GDM1 (cell line): ENCODE results near the gene TJP3.

Experiments used
- DNase-seq: peaks from one replicate; lab custom pipeline; 2025; lab: John Stamatoyannopoulos, UW

The TJP3 gene

DNA sequence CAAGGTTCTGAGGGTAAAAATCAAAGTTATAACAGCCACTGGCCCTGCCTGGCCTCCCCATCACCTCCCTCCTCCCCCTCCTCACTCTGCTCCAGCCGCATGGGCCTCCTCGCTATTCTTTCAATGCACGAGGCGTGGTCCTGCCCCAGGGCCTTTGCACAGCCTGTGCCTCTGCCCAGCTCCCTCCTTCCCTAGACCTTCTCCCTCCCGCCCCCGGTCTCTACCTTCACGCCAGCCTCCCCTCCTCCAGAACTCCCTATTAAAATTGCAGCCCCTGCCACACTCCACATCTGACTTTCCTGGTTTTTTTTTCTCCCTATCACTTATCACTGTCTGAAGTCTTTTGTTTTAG, 60.5 kb downstream of the TJP3 start:
- no peak for DNase-seq

GRCh38 chr19:3769494-3769893, 61.3 kb downstream of the TJP3 start:
- DNase-seq: no peak

DNA sequence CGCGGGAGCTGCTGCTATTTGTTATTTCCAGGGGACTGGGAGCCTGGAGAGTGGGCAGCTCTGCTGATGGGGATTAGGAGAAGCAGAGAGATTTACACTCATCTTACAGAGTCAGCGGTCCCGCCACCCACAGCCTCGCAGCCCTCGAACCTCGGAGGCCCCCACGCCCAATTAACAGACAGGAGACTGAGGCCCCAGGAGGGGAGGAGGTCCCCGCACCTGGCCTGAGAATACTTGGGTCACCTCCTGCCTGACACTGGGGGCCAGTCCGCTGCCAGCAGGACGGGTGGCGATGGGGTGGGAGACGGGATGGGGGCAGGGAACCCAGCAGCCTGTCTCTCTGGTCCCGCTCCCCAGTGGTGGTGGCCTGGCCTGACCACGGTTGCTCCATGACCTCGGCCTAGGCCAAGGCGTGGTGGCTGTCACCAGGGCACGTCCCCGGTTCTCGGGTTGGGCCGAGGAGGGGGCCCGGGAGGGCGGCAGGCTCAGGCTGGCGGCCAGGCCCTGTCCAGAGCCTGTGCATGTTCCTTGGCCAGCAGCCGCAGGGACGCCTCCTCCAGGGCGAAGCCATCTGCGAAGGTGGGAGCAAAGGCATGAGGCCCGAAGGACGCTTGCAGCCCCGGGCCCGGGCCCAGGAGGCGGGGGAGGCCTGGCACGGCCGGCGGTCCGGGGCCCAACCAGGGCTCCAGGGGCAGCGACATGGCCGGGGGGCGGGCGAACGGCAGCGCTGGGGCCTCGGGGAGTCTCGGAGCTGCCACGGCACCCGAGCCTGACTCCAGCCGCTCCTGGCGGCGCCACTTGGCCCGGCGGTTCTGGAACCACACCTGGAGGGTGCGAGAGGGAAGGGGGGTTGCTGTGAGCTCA, 62.2 kb downstream of the TJP3 start:
- no peak for DNase-seq

- DNase-seq: no peak
Observed at GRCh38 chr19:3771000-3771905, 63.1 kb downstream of the TJP3 start.

GRCh38 chr19:3771906-3772455, 63.8 kb downstream of the TJP3 start, which contains the start of gene RAX2:
Gene RAX2 (minus strand): TSS chr19:3772228. CDS start chr19:3771742, 486 bp downstream.
- no peak for DNase-seq

DNA sequence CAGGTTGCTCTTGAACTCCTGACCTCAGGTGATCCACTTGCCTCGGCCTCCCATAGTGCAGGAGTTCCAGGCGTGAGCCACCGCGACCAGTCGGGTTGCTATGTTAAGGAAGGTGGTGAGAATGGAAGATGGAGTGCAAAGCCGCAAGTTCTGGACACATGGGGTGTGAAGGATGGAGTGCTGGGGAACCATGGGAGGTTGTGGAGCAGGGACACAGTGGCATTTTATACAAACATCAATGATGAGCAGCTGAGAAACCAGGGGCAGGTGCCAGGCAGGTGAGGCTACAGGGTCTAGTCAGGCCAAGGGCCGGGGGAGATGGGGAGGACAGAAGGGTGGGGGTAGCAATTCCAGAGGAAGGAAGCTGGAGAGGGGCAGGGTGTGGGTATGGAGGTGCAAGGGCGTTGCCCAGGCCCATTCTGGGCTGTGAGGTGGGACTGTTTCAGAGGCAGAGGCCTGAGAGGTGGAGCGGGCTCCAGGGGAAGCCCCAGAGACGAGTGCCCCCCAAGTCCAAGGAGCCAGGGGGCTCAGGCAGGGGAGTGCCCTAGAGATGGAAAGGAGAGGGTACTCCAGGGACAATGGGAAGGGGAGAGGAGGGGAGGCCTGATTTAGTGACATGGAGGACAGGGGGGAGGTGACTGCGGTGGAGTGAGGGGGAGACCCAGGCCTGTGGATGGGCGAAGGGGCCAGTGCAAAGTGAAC, 65.8 kb downstream of the TJP3 start:
- DNase-seq: no peak

DNA sequence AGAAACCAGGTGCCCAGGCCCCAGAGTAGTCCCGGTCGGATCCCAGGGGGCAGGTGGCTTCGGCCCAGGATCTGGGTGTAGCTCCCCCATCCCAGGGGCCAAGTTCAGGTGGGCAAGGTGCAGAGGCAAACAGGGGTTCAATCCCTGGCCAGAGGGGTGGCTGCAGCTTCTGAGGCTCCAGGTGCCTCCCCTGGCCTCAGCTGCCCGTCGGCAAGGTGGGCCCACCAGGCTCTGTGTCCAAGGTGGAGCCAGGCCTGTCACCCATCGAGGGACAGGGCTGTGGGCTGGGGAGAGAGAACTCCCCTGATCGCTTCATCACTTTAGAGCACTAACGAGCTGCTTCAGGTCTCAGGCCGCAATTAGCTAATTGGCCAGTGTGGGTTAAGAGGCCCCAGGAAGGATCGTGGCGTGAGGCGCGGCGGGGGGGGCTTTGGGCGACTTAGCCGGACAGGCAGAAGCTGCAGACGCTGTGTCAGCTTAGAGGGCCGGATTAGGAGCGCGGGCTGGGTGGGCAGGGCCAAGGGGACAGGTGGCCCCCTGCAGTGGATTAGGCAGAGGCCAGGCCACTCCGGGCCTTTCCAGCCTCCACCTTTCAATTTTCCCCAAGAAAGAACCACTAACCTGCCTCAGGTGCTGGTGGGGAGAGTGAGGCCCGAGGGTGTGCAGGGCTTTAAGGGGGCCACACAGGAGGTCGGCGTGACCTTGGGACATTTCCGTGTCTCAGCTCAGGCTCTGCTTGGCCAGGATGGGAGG, 66.6 kb downstream of the TJP3 start:
- no peak for DNase-seq

- DNase-seq: no peak
Observed at GRCh38 chr19:3775374-3775711, 67.2 kb downstream of the TJP3 start.

DNA sequence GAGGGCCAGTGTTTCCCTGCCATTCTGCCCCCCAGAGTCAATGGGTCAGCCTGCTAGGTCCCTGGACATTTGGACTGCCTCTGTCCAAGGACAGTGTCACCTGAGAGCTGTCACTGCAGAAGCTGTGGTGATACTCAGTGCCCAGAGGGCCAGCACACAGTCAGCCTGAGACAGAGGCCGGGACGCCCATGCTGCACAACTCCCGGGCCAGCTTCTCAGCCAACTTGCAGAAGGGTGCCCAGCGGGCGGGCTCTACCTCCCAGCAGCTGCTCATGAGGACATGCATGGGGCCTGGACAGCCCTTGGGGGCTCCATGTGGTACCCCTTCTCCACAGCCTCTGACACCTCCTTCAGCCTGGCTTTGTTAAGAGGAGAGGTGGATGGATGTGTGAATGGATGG, 67.6 kb downstream of the TJP3 start:
- DNase-seq: no peak

DNA sequence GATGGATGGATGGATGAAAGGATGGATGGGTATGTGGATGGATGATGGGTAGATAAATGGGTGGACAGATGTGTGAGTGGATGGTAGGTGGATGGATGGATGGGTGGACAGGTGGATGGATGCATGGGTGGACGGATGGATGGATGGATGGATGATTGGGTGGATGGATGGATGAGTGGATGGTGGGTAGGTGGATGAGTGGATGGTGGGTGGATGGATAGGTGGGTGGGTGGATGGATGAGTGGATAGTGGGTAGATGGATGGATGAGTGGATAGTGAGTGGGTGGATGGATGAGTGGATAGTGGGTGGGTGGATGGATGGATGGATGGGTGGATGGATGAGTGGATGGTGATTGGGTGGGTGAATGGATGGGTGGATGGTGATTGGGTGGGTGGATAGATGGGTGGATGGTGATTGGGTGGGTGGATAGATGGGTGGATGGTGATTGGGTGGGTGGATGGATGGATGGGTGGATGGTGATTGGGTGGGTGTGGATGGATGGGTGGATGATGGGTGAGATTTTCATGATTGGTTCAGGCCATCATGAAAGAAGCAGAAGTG, 68.4 kb downstream of the TJP3 start:
- no peak for DNase-seq

- DNase-seq: no peak
Observed at GRCh38 chr19:3778104-3778867, 70.1 kb downstream of the TJP3 start.

DNA sequence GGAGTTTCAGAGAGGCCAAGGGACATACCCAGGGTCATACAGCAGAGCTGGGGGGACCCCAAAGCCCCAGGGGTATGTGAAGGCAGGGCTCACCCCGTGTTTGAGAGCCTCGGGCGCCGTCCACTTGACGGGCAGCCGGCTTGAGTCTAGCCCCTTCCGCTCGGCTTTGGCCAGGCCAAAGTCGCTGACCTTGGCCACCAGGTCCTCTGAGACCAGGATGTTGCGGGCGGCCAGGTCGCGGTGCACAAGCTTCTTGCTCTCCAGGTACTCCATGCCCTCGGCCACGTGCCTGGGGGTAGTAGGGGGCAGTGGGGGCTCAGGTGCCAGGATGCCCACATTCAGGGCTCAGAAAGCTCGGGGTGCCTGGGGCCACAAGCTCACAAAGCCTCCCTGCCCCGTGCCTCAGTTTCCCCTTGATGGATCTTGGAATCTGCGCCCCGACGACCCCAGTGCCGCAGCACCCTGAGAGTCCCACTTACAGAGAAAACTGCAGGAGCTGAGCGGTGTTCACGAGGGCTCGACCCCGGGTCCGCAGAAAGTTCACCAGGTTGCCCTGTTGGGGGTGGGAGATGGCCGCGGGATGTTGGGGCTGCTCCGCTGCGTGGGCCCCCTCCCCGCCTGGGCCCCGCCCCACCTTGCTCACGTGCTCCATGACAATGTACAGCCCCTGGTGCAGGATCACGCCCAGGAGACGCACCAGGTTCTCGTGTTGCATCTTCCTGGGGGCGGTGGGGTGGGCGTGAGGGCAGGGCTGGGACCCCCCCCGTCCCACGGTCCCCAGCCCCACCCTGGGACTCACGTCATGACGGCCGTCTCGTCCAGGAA, 70.9 kb downstream of the TJP3 start:
- DNase-seq: no peak

DNA sequence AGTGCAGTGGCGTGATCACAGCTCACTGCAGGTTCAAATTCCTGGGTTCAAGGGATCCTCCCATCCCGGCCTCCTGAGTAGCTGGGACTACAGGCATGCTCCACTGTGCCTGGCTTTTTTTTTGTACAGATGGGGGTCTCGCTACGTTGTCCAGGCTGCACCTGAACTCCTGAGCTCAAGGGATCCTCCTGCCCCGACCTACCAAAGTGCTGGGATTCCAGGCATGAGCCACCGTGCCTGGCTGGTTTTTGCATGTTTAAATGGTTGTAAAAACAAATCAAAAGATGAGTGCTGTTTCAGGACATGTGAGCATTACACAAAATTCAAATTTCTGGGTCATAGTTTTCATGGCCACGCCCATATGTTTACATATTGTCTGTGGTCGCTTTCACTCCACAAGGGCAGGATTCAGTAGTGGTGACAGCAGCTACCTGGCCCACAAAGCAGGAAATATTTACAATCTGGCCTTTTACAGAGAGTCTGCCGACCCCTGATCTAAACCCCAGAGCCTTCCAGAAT, 72.7 kb downstream of the TJP3 start:
- DNase-seq: no peak

- DNase-seq: no peak
Observed at GRCh38 chr19:3781603-3782002, 73.4 kb downstream of the TJP3 start.

DNA sequence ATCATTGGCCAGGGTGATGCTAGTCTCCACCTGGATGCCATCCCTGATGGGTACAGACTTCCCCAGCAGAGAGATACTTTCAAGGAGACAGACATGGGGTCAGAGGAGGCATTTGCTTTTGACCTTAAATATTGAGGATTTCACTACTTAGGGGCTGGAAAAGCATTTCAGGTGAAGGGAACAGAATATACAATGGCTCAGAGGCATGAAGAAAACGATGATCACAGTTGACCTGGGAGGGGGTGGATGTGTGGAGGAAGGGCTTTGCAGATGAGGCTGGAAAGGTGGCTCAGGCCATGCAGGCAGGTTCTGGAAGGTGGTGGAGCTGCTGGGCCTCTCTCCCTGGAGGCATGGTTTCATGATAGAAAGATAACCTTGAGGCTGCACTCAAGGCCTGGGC, 74.1 kb downstream of the TJP3 start:
- no peak for DNase-seq

DNA sequence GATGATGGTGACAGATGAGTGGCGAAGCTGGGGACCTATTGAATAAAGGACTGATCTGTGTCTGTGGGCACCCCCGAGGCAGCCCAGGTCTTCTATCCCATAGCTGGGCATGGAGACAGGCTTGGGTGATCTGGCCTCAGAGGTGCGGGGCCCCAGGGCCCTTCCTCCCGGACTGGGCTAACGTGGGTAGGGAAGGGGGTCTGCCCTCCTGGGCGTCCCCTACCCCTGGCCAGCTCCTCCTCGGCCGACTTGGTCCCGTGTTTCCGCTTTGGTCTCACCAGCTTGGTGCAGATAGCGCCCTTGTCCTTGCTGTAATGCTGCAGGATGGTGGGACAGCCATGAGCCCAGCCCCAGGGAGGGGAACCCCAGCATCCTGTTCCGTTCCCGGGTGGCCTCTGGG, 74.7 kb downstream of the TJP3 start:
- DNase-seq: no peak

DNA sequence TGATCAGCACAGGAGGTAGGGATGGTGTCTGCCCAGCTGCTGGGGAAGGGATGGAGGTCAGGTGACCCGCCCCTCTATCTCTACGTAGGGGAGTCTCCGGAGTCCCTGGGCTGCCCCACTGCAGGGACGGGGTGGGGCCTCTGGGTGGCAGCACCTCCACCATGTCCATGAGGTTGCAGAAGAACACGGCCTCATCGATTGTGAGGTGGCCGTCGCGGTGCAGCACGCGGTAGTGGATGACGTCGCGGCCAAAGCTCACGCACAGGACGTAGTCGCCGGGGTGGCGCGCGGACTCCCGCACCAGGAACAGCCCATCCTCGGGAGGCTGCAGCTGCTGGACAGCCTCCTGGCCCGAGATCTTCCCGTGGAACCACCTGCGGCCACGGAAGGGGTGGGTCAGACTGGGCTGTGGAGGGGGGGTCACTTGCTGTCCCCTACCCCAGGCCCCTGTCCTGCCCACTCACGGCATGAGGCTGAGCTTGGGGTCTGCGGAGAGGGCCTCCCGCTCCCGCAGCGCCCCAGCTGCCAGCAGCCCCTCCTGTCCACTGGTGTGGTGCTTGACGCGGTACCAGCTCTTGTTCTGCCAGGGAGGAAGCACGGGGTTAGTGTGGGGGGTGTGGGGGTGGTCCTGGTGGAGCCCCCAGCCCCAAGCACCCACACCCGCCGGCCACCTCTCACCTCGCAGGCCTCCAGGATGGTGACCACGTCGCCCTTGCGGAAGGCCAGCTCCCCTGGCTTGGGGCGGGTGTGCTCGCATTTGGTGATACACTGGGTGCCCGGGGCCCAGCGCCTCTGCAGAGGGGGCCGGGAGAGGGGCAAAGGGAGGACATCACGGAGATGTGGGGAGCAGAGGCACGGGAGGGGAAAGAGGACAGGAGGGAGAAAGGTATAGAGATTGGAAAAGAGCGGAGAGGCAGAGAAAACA, 75.7 kb downstream of the TJP3 start:
- DNase-seq: no peak
